Activated T-cell treated with anti-CD3 and anti-CD28 coated beads for 48 hours (primary cell): ENCODE measurements around the gene CDK12.
"Not testable (repeated sequence)": the region's sequence is repeated elsewhere in the genome, so short reads cannot be mapped to it uniquely, and the experiment has no call there.

ENCODE experiments used
- DNase-seq: peaks from one replicate; pipeline ENCODE4 v3.0.0-alpha.2; 2020; ENCODE audit warnings: low read depth

The CDK12 gene

DNA sequence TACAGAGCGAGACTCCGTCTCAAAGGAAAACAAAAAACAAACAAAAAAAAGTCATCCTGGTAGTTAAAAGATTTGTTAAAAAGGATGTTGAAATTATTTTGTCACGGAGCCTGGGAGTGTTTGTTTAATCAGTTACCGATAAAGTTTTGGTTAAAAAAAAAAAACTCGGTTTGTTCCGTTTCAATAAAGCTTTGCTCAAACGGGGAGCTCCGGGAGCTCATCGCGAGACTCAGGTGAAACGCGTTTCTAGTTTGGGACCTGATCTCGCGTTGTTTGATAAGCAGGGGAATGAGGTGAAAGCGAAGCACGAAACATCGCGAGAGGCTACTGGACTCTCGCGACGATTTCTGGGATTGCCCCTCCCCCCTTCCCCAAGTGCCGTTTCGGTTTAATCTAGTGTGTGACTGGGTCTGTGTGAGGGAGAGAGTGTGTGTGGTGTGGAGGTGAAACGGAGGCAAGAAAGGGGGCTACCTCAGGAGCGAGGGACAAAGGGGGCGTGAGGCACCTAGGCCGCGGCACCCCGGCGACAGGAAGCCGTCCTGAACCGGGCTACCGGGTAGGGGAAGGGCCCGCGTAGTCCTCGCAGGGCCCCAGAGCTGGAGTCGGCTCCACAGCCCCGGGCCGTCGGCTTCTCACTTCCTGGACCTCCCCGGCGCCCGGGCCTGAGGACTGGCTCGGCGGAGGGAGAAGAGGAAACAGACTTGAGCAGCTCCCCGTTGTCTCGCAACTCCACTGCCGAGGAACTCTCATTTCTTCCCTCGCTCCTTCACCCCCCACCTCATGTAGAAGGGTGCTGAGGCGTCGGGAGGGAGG lies at the start of gene CDK12:
CDK12 (plus strand) TSS at position 374 of the 813 bp plus-strand sequence. CDS start 586 bp downstream, outside the sequence.
- DNase-seq = peak; percentile 90

DNA sequence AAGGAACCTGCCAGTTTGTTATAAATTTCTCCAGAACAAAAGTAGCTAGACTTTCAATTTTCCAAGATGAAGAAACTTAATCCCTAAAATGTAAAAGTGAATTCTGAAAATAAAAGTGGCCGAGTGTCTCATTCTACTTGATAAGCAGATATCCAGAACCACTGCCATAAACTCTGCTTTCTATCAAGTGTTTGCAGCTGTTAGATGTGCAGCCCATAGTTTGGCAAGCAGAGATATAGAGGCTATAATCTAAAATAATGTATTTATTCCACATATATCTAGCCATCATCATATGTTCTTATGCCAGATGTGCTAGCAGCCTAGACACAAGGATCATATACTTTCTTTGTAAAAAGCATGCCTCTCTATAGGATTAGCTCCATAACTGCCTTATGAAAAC lies 45.1 kb upstream of the CDK12 start:
- no peak for DNase-seq

DNA sequence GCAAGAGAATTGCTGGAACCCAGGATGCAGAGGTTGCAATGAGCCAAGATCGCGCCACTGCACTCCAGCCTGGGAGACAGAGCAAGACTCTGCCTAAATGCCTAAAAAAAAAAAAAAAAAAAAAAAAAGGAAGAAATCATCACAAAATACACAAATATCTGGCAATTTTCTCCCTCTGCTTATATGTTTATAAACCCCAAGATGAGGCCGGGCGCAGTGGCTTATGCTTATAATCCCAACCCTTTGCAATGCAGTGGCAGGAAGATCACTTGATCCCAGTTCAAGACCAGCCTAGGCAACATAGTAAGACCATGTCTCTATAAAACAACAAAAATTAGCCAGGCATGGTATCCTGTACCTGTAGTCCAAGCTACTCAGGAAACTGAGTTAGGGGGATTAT lies 31.7 kb upstream of the CDK12 start:
- no peak for DNase-seq

DNA sequence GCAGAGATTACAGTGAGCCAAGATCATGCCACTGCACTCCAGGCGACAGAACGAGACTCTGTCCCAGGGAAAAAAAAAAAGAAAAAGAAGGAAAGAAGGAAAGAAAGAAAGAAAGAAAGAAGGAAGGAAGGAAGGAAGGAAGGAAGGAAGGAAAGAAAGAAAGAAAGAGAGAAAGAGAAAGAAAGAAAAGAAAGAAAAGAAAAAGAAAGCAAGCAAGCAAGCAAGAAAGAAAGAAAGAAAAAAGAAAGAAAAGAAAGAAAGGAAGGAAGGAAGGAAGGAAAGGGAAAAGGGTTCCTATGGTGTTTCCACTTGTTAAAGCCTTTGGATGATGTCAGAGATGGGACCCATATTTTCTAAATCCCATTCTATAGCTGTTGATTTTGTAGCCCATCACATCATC lies 21.4 kb upstream of the CDK12 start:
- not testable (repeated sequence) for DNase-seq

DNA sequence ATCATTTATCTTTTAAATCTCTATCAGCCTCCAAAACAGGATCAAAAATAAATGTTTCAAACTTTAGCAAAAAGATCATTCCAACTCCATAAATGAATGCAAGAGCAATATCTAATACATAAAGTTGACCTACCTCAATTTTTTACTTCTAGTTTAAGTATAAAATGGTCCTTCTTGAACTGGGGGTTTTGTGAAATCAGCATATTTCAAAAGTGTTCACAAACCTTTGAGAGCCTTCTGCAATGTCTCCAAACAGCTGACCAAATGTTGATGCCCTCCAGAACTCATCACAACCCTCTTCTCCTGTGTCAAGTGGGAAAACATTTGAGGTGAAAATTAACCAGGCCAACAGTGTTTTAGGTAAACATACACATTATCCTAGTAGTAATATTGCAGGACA lies 18.0 kb upstream of the CDK12 start:
- DNase-seq = no peak

DNA sequence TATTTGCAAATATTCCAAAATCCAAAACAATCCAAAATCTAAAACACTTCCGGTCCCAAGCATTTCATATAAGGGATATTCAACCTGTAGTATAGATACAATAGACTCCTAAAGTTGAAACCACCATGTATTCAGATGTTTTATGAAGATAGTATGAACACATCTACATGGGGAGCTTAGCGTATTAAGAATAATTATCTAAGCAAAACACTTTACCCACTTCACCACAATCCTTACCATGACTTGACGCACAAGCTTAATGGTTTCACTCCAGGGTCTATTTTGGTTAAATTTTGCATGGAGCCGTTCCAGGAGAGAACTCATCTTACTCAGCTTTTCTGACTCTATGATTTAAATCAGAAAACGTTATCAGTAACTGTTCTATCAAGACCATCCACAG lies 13.7 kb upstream of the CDK12 start:
- DNase-seq = no peak

DNA sequence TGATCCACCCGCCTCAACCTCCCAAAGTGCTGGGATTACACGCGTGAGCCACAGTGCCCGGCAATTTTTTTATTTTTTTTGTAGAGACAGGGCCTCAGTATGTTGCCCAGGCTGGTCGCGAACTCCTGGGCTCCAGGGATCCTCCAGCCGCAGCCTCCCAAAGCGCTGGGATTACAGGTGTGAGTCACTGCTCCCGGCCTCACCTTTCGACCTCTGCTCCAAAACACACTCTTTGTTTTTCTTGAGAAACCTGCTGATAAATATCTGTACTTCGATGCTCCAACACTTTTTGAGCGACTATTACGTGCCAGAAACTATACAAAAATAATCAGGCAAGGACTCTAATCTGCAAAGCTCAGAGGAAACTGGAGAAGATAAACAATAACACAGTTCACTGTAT lies 11.2 kb upstream of the CDK12 start:
- DNase-seq = no peak

DNA sequence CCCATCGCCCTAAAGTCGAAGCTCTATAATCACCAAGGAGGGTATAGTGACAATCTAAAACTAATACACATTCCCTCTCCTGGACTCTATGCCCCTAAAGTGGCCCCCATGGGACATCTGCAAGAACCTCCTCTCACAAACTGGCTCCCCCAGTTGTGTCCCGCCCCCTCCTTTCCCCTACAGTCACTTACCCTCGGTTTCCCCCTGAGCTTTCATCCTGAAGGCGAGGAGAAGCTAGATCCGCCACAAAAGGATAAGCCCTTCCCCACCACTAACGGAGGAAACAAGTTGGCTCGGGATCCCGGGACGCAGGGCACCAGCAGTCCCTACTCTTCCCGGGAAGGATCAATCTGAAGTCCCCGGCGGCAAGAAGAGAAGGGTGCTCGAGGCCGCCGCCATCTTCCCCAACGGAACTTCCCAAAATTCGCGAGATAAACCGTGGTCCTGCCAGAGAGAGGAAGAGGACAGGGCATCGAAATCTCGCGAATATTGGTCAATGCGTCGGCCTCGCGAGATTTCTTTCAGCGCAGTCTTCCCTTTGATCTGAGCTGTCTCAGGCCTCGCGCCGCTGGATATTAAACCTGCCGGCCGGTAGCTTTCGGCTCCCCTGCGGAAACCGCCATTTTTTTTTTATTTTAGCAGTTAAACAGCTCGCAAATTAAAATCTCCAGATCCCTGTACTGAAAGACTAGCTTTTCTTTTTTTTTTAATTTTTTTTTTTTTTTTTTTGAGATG lies 10.3 kb upstream of the CDK12 start, which contains the start of gene MED1:
MED1 (minus strand) TSS at position 417 of the 735 bp plus-strand sequence; CDS start at position 216, 201 bp downstream.
- peak; percentile 87 for DNase-seq

DNA sequence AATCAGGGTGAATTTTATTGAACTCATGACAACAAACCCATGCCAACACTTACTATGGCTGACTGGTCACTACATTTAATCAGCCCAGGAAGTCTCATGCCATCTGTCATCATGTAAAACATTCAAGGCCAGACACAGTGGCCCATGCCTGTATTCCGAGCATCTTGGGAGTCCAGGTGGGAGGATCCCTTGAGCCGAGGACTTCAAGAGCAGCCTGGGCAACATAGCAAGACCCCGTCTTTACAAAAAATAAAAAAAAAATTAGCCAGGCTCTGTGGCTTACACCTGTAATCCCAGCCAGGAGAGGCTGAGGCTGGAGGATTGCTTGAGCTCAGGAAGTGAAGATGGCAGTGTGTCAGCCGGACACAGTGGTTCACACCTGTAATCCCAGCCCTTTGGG lies 5.4 kb upstream of the CDK12 start:
- no peak for DNase-seq

DNA sequence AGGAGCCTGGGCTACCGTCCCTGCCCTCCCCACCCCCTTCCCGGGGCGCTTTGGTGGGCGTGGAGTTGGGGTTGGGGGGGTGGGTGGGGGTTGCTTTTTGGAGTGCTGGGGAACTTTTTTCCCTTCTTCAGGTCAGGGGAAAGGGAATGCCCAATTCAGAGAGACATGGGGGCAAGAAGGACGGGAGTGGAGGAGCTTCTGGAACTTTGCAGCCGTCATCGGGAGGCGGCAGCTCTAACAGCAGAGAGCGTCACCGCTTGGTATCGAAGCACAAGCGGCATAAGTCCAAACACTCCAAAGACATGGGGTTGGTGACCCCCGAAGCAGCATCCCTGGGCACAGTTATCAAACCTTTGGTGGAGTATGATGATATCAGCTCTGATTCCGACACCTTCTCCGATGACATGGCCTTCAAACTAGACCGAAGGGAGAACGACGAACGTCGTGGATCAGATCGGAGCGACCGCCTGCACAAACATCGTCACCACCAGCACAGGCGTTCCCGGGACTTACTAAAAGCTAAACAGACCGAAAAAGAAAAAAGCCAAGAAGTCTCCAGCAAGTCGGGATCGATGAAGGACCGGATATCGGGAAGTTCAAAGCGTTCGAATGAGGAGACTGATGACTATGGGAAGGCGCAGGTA lies 762 bp downstream of the CDK12 start:
- peak; percentile 68 for DNase-seq

DNA sequence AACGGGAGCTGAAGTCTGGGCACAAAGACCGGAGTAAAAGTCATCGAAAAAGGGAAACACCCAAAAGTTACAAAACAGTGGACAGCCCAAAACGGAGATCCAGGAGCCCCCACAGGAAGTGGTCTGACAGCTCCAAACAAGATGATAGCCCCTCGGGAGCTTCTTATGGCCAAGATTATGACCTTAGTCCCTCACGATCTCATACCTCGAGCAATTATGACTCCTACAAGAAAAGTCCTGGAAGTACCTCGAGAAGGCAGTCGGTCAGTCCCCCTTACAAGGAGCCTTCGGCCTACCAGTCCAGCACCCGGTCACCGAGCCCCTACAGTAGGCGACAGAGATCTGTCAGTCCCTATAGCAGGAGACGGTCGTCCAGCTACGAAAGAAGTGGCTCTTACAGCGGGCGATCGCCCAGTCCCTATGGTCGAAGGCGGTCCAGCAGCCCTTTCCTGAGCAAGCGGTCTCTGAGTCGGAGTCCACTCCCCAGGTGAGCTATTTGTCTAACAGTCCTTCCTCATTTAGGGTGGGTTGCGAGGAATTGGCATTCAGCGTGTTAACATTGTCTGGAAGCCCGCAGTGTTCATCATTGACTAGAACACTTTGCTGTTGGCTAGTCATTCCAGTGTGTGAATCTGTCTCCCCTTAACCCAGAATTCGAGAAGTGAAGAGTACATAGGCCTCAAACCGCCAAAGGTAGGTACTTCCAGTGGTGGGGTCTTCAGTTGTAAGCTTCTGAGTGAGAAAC lies 1.5 kb downstream of the CDK12 start:
- DNase-seq = no peak

DNA sequence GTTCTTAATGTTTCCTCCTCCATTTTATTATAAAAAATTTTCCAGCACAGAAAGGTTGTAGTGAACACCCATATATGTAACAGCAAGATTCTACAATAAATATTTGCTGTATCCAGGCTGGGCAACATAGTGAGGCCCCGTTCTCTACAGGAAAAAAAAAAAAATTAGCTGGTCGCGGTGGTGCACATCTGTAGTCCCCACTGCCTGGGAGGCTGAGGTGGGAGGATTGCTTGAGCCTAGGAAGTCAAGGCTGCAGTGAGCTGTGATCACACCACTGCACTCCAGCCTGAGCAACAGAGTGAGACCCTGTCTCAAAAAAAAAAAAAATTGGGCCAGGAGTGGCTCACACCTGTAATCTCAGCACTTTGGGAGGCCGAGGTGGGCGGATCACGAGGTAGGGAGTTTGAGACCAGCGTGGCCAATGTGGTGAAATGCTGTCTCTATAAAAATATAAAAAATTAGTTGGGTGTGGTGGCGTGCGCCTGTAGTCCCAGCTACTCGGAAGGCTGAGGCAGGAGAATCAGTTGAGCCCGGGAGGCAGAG lies 3.4 kb downstream of the CDK12 start:
- DNase-seq = not testable (repeated sequence)

DNA sequence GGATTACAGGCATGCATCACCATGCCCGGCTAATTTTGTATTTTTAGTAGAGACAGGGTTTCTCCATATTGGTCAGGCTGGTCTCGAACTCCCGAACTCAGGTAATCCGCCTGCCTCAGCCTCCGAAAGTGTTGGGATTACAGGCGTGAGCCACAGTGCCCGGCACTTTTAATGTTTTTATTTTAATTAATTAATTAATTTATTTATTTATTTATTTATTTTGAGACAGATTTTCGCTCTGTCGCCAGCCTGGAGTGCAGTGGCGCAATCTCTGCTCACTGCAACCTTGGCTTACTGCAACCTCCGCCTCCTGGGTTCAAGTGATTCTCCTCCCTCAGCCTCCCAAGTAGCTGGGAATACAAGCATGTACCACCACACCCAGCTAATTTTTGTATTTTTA lies 7.3 kb downstream of the CDK12 start:
- DNase-seq = not testable (repeated sequence)

DNA sequence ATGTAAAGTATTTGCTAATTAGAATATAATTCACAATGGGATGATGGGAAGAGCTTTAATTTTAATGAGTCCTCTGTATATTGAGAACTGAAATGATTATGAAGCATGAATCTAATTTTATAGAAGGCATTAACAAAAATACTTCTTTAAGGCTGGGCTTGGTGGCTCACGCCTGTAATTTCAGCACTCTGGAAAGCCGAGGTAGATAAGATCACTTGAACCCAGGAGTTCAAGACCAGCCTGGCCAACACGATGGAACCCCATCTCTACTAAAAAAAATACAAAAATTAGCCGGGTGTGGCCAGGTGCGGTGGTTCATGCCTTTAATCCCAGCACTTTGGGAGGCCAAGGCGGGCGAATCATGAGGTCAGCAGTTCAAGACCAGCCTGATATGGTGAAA lies 12.0 kb downstream of the CDK12 start:
- DNase-seq = no peak

DNA sequence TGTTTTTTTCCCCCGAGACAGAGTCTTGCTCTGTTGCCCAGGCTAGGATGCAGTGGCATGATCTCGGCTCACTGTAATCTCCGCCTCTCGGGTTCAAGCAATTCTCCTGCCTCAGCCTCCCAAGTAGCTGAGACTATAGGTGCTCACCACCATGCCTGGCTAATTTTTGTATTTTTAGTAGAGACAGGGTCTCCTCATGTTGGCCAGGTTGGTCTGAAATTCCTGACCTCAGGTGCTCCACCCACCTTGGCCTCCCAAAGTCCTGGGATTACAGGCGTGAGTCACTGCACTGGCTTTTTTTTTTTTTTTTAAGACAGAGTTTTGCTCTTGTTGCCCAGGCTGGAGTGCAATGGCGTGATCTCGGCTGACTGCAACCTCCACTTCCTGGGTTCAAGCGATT lies 18.3 kb downstream of the CDK12 start:
- DNase-seq = not testable (repeated sequence)

DNA sequence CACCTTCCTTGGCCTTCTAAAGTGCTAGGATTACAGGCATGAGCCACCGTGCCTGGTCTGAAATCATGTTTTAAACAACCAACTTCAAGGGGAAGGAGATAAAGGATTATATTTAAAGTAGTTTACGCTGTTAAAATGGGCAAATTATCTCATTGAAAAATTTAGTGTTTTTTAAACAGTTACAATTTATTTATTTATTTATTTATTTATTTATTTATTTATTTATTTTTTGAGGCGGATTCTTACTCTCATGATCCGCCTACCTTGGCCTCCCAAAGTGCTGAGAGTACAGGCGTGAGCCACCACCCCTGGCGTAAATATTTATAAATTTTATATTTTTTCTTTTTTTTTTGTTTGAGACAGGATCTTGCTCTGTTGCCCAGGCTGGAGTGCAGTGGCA lies 22.2 kb downstream of the CDK12 start:
- DNase-seq = no peak

DNA sequence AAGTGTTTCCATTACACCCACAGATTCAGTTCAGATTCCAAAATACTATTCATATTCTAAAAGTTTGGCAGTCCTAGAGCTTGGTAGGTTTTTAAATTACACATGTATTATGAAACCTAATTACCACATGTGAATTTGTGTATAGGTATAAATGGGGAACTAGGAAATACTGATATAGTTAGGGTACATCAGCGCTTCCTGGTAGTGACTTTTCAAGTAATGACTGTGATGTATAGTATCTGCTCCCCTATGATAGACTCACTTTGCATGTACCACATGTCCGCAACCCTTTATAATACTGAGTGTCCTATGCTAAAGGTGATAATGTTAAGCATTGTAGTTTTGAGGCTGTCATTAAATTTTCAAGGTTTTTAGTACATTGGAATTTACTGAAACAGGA lies 22.9 kb downstream of the CDK12 start:
- DNase-seq = no peak

DNA sequence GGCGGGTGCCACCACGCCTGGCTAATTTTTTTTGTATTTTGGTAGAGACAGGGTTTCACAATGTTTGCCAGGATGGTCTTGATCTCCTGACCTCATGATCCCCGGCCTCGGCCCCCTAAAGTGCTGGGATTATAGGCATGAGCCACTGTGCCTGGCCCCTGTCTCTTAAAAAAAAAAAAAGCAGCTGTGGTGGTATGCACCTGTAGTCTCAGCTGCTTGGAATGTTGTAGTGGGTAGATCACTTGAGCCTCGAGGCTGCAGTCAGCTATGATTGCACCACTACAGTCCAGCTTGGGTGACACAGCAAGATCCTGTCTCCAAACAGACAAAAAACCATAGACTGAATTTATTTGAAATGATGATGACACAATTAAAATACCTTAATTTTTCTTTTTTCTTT lies 24.3 kb downstream of the CDK12 start:
- DNase-seq = no peak

DNA sequence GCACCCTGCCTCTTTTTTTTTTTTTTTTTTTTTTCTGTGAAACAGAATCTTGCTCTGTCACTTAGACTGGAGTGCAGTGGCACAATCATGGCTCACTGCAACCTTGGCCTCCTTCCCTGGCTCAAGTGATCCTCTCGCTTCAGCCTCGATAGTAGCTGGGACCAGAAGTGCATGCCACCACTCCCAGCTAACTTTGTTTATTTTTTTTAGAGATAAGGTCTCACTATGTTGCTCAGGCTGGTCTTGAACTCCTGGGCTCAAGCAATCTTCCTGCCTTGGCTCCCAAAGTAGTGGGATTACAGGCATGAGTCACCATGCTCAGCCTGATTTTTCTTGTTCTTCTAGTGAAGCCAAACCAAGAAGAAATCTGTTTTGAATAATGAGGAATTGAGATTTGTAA lies 25.0 kb downstream of the CDK12 start:
- DNase-seq = no peak

DNA sequence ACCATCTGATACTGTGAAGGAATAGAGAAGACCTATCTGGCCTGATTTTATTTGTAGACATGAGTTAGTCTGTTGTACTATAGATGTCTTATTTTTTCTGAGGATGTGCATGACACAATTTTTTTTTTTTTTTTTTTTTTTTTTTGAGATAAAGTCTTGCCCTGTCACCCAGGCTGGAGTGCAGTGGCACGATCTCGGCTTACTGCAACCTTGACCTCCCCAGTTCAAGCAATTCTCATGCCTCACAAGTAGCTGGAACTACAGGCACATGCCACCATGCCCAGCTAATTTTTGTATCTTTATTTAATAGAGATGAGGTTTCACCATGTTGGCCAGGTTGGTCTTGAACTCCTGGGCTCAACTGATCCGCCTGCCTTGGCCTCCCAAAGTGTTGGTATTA lies 26.2 kb downstream of the CDK12 start:
- DNase-seq = not testable (repeated sequence)

DNA sequence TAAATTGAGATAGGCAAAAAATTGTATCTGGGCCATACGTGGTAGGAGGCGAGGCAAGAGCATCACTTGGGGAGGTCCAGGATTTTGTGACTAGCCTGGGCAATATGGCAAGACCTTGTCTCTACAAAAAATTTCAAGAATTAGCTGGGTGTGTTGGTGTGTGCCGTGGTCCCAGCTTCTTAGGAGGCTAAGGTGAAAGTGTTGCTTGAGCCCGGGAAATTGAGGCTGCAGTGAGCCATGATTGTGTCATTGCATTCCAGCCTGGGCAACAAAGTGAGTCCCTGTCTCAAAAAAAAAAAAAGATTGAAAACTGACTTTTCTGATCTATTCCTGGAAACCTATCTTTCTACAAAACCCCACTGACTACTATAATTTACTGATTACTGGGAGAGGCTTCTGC lies 26.7 kb downstream of the CDK12 start:
- no peak for DNase-seq

DNA sequence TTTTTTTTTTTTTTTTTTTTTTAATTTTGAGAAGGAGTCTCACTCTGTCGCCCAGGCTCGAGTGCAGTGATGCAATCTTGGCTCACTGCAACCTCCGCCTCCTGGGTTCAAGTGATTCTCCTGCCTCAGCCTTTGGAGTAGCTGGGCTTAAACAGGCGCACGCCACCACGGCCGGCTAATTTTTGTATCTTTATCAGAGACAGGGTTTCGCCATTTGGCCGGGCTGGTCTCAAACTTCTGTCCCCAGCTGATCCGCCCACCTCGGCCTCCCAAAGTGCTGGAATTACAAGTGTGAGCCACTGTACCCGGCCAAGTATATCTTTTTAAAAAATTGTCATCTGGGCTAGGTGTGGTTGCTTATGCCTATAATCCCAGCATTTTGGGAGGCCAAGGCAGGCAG lies 35.6 kb downstream of the CDK12 start:
- DNase-seq = not testable (repeated sequence)
